NCI-H128 (cell line): Measurements from ENCODE around the gene RNASE8.
A peak's percentile ranks its signal among the peaks of the same experiment; 100 is the strongest.

Source experiments
- DNase-seq: peaks from one replicate; lab custom pipeline; 2025; ENCODE audit not compliant: unreplicated experiment; lab: John Stamatoyannopoulos, UW

Gene RNASE8

GRCh38 chr14:21090194-21090939 lies 32.7 kb downstream of the RNASE8 start:
- DNase-seq, result no peak

DNA sequence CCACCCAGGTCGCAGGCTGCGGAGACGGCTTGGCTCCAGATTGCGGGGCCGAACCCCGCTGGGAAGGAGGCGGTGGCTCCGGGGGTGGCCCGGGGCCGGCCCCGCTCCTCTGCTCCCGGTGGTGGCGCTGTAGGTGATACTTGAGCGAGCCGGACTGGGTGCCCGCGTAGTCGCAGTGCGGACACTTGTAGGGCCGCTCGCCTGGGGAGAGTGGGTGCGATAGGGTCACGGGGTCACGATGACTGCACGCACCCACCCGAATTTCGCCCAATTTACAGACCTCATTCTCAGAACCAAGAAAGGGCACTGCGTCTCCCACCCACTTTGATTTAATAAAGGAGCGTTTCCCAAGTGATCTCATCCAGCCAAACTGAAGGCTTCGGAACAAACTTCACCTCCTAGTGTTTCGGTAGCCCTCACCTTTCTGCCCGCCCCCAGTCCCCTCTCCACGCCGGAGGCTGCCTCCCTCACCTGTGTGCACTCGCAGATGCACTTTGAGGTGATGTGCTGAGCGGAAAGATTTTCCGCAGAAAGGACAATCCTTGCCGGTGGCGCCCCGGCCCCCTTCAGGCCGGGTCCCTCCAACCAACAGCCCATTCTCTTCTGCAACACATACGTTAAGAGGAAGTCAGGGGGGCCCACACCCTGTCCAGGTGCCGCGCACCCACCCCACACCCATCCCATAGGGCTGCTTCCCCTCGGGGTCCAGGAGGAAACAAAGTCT lies 33.5 kb downstream of the RNASE8 start:
- no peak for DNase-seq

- no peak for DNase-seq
Measured at GRCh38 chr14:21091821-21092272, 34.2 kb downstream of the RNASE8 start.

- no peak for DNase-seq
Measured at GRCh38 chr14:21092273-21093011, 34.8 kb downstream of the RNASE8 start.

DNA sequence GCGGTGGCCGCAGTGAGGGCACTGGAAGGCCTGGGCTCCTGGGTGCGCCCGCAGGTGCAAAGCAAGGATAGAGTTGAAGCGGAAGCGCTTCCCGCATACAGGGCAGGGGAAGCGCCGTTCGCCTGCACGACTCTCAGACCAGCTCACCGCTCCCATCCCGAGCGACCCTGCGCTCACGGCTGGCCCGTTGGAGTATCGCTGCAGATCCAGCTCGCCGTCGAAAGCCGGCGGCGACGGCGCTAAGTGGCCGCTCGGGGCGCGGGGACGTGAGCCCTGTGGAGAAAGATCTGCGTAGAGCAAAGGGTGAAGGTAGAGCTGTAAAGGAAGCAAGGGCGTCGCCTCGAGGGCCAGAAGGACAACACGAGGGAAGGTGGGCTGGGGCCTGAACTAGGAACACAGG lies 35.4 kb downstream of the RNASE8 start:
- no peak for DNase-seq

- peak; percentile 43 for DNase-seq
Measured at GRCh38 chr14:21093769-21094681, 36.4 kb downstream of the RNASE8 start.

- no peak for DNase-seq
Measured at GRCh38 chr14:21095430-21096205, 38.0 kb downstream of the RNASE8 start.

DNA sequence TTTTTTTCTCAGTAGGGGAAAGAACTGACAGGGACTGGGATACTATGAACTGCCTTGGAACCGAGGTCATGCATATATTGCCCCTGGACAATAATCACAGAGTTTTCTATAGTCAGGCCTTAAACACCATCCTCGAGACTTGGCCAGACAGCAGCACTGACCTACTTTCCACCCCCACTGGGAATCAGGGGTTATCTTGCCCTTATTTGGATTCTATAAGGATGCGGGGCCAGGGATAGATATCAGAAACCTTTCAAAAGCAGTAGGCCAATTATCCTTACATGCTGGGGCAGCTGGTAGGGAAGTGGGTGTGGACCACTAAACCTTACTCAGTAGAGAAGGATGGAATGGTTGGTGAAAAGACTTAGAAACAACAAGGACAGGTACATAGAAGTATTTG lies 38.8 kb downstream of the RNASE8 start:
- DNase-seq, result no peak

DNA sequence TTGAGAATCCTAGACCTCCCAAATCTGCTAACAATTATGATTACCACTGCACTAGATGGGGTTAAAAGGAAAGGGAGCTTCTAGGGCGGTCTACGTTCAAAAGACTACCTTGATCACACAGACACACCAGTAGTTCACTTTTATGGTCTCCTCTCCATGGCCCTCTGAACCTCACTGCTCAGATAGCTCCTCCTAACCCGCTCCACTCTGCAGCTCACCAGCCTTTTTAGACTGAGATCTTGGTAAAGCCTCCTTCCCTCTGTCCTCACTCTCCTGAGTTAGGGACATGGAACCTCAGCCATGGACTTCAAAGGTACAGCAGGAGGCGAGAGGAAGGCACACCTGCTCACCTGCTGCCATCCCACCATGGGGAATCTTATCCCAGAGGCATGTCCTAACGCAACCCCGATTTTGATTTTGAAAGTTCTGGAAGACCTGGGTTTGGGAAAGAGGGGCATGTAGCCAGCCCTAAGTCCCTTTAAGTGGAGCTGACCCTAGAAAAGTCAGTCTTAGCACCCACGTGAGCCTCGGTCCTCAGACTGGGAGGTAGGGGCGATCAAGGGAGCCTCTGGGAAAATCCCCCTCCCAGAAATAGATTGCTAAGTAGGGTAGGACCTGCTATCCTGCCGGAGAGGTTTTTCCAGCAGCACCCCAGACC lies 39.5 kb downstream of the RNASE8 start:
- no peak for DNase-seq

- DNase-seq, result no peak
Measured at GRCh38 chr14:21097636-21098075, 40.0 kb downstream of the RNASE8 start.

GRCh38 chr14:21098076-21098891 lies 40.7 kb downstream of the RNASE8 start, which contains the start of gene ZNF219:
Gene ZNF219, minus strand, starts transcription at chr14:21098655. Its CDS starts 5,064 bp downstream, at chr14:21093591.
- DNase-seq, result no peak

- no peak for DNase-seq
Measured at GRCh38 chr14:21098892-21099595, 41.4 kb downstream of the RNASE8 start.

- DNase-seq, result no peak
Measured at GRCh38 chr14:21099596-21099985, 42.0 kb downstream of the RNASE8 start.

- no peak for DNase-seq
Measured at GRCh38 chr14:21100931-21101330, 43.3 kb downstream of the RNASE8 start, which contains the start of gene TMEM253. Gene TMEM253, plus strand, starts transcription at chr14:21101066. Its CDS starts 278 bp downstream, at chr14:21101344.

DNA sequence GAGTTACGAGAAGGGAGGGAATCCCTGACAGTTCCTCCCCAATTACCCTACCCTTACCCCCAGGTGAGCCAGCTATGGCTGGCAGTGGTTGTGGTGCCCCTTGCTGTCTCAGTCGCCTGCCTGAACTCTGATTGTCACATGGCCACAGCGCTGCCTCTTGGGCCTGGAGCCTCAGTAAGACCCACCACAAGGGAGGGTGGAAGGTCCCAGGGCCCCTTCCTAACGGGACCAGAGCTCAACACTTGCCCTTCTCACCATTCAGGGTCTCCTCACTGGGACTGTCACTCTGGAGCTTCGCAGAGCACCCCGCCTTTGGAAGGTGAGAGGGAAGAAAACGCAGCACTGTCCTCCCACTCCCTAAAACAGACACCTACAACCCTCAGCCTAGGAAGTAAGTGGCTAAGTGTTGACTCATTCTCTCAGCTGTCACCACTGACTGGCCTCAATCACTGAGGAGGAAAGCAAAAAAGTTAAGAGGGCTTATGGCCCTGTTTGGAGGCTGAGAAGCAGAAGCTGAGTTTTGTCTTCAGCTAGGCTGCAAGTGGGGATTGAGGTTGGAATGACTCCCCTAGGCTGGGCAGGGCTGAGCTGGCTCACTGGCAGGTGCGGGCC lies 44.3 kb downstream of the RNASE8 start:
- DNase-seq, result no peak

- DNase-seq, result no peak
Measured at GRCh38 chr14:21102521-21103410, 45.1 kb downstream of the RNASE8 start.
